Activated CD4-positive, CD25-positive, alpha-beta regulatory T cell treated with anti-CD3 and anti-CD28 coated beads, Interleukin-2, amount 50 U/mL, for 16 hours (primary cell): Measurements from ENCODE around the gene PAXX.
"Not testable (repeated sequence)": the region's sequence is repeated elsewhere in the genome, so short reads cannot be mapped to it uniquely, and the experiment has no call there.

Experiments used
- DNase-seq: peaks from one replicate; pipeline ENCODE4 v3.0.0-alpha.2; 2020; ENCODE audit warnings: low read depth, low spot score

PAXX gene

GRCh38 chr9:137002646-137003041, 10.4 kb downstream of the PAXX start:
- DNase-seq = no peak

- DNase-seq = not testable (repeated sequence)
Measured at GRCh38 chr9:137004285-137004684, 12.1 kb downstream of the PAXX start.

DNA sequence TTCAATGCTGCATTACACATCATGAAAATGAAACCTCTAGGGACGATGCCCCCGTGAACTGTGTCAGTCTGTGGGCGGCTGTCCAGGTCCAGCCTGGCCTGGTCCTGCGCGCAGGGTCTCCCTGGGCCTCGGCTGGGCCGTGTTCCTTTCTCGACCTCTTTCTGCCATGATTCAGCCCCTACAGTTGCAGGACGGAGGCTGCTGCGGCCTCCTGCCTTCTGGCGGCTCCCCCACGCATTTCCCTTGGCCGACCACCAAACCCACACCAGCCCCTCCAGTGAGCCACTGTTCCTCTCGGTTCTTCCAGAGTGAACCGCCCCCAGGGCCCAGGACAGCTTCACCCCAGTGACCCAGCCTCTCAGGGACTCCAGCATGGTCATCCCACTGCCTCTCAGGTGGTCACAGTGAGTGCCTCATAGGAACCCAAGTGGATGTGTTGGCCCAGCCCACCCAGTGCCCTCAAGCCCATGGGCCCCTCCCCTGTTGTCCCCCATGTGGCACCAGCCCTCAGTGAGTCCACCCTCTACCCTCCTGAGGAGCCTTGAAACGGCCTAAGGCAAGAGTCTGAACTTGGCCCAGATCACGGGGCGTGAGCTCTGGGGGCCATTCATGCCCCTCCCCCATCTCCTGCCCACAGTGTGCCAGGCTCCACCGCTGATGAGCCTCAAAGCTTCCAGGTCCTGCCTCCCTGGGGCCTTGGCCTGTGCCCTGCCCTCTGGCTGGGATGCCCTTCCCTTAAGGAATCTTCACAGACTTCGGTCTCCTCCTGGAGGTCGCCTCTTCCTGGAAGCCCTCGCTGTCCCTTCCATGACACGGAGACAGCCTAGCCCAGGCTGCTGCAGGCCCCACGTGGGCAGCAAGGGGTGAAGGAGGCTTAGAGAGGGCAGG, 14.1 kb downstream of the PAXX start:
- no peak for DNase-seq

DNA sequence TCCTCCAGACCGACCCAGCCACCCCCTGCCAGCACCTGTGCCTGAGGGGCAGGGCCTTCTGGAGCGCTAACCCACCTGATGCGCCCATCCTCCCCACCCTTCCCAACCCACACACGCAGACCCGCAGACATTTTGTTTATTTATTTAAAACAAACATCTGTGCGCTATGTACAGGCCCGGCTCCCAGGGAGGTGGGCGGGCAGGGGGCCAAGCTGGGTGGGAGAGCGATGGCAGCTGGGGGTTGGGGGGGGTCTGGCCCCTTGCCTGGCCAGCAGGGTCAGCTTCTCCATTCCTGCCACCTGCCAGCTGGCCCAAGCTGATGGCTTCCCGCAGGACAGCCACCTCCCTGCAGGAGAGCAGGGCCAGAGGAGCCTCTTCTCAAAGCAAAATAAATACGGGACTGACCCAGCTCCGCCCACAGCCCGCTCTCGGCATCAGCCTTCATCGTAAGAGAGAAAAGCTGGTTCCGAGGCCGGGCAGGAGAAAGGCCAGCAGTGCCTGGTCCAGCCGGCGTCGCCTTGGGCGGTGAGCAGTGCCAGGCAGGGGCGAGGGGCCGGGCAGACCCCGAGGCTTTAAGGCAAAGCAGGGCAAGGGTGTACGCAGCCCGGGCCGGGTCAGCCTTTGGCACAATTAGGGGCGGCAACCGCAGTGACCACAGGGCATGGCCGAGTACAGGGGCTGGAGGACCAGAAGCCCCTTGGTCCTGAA, 15.0 kb downstream of the PAXX start:
- no peak for DNase-seq

DNA sequence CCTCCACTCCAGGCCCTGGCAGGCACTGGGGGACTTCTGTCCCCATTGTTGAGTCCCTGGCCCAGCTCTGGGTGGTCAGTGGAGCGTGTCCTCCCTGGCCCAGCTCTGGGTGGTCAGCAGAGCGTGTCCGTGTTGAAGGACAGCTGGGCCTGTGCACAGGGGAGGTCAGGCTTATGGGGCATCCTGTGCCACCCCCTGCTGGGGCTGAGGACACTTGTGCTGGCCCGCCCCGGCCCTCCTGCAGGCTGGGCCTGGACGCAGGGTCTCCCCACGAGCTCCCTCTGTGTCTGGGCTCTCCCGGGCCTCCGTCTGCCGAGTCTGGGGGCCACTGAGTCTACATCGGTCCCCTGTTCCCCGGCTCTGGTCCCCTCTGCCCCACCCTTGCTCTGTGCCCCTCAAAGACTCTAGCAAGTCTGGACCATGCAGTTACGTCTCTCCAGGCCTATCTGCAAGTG, 15.6 kb downstream of the PAXX start:
- no peak for DNase-seq

GRCh38 chr9:137008312-137008711, 16.1 kb downstream of the PAXX start:
- no peak for DNase-seq

DNA sequence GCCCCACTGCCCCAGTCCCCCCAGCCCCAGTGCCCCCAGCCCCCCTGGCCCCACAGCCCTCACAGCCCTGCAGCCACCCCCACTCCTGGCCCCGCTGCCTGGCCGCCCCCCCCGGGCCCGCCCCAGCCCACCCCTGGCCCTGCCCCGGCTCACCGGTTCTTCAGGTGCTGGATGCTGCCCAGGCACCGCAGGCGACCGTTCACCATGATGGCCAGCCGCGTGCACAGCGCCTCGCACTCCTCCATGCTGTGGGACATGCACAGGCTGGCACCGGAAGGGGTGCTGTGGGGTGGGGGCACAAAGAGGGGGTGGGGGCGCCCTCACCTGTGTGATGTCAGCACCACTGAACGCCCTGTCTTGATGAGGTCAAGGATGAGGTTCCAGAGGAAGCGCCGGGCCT, 17.0 kb downstream of the PAXX start:
- no peak for DNase-seq

DNA sequence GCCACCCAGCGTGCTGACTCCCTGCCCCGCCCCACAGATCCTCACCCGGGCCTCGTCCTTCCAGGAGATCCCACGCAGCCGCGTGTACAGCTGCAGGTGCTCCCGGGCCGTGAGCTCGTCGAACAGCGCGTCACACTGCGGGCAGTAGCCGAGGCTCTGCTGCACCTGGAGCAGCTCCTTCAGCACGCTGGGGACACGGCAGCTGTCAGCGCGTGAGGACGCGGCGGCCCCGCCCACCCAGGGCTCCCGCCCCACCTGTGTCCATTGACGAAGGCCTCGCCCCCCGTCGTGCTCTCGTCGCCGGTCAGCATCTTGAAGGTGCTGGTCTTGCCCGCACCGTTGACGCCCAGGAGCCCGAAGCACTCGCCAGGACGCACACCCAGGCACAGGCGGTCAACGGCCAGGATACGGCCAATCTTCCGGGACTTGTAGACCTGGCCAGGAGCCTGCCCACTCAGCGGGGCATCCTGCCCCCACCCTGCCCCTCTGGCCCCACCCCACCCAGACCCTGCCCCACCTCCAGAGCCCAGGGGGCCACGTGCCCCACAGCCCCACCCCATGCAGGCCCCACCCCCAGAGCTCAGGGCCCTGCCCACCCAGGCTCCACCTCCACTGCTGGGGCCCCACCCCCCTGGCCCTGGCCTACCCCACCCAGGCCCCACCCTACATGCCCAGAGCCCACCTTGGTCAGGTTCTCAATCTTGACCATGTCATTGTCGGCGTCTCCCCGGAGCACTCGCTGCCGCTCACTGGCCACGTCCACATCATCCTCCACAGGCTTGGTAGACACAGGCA, 17.9 kb downstream of the PAXX start:
- DNase-seq = no peak

- no peak for DNase-seq
Measured at GRCh38 chr9:137011156-137011555, 18.9 kb downstream of the PAXX start.

DNA sequence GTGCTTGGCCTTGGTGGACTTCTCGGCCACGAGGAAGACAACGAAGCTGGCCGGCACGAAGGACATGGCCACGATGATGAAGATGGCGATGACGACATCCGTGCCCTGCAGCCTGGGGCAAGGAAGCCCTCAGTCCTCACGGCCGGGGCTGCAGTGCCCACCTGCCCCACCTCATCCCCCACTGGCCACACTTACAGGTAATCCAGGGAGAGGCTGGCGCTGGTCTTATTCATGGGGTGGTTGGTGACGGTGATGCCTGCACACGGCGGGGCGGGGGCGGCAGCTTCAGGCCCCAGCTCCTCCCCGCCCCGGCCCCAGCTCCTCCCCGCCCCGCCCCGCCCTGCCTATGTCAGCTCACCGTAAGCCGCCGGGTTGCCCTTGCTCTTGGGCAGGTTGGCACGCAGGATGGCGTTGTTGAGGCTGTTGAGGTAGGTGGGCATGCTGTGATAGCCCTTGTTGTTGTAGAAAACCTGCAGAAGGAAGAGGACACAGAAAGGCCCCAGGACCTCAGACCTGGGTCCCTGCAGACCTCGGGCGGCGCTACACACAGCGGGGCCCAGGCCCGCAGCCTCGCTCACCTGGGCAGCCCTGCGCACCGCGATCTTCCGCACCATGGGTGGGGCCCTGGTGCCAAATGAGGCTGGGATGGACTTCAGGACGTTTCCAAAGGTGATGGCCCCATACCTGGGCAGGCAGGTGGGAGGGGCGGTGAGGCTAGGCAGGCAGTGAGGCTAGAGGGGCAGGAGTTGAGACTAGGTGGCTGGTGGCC, 19.9 kb downstream of the PAXX start:
- no peak for DNase-seq

DNA sequence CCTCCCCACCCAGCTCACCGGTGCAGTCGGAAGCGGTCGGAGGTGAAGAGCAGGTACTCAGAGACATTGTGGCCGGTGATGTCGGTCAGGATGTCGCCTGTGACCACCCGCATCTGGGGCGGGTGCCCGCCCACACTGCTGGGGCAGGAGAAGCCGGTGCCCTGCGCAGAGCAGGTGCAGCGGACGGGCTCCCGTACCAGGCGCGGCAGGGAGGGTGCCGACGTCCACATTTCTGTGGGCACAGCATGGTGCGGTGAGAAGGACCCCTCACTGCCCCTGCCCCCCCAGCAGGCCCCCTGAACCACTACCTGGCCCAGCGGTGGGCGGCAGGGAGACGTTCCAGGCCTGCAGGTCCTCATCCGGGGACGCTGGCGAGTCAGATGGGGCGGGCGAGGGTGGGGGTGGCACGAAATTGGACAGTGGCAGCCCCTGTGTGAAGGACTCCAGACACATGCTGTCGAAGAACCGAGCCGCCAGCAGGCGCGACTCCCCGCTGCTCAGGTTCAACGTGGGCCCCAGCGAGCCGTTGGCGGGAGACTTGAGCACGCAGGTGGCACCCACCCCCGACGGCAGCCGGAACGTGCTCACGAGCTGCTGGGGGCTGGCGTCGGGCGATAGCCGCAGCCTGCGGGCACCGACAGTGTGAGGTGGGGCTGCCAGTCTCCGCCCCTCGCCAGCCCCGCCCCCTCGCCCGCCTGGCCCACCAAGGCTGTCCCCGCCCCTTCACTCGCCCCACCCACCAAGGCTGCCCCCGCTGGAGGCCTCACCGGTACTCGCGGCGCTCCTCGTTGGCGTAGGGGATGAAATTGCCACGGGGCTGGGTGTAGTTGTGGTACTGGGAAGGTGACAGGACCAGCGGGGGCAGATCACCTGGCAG, 20.7 kb downstream of the PAXX start:
- DNase-seq = no peak

- no peak for DNase-seq
Measured at GRCh38 chr9:137013571-137013940, 21.3 kb downstream of the PAXX start.

- DNase-seq = no peak
Measured at GRCh38 chr9:137014166-137014565, 21.9 kb downstream of the PAXX start.

GRCh38 chr9:137014776-137015539, 22.7 kb downstream of the PAXX start:
- no peak for DNase-seq

DNA sequence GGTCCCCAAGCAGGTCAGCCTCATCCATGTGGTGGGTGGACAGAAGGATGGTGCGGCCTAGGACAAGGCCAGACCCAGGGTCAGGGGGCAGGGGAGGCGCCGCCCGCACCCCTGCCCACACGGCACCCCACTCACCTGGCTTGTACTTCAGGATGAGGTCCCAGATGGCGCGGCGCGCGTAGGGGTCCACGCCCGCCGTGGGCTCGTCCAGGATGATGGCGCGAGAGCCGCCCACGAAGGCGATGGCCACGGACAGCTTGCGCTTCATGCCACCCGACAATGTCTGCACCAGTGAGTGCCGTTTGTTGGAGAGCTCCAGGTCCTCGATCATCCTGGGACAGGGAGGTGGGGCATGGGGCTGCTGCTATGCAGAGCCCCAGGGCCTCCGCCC, 23.3 kb downstream of the PAXX start:
- no peak for DNase-seq

DNA sequence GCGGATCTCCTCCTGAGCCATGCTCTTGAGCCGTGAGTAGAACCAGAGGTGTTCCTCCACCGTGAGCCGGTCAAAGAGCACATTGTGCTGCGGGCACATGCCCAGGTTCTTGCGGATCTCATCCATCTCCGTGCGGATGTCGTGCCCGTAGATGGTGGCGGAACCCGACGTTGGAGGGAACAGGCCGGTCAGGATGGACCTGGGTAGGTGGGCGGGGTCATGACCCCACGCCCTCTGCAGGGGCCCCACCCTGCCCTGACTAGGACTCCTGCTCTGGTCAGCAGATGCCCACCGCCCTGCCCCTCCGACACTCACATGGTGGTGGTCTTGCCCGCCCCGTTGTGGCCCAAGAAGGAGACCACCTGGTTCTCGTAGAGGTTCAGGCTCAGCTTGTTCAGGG, 23.8 kb downstream of the PAXX start:
- DNase-seq = no peak

DNA sequence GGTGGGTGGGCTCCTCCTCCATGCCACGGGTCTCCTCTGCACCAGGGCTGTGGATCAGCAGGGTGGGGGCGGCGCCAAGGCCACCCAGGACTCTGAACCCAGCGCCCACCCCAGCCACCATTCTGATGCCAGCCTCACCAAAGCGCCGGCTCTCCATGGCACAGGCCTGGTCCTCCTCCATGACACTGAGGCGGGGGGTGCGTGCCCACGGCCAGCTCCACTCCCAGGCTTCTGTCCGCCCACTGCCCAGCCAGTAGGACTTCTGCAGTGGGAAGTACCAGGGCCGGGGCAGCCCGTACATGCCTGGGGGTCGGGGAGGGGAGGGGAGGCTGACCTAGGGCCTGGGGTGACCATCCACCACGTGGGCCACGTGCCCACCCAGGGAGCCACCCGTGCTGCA, 24.2 kb downstream of the PAXX start:
- no peak for DNase-seq

- no peak for DNase-seq
Measured at GRCh38 chr9:137017071-137017470, 24.8 kb downstream of the PAXX start.

- DNase-seq = no peak
Measured at GRCh38 chr9:137017791-137018497, 25.7 kb downstream of the PAXX start.
